Epithelial cell of esophagus (primary cell): ENCODE measurements around the gene IGFLR1.

Source experiments
- DNase-seq: peaks from one replicate; pipeline ENCODE4 v3.0.0; 2010; ENCODE audit warnings: low read depth
- H3K4me3 ChIP-seq: 2 replicates; pipeline ENCODE4 v1.5.1; 2011; ENCODE audit warnings: mild to moderate bottlenecking, low read length, control low read depth
- TF ChIP-seq, protein P1 (sequence below): IDR thresholded peaks from 2 replicates; pipeline ENCODE4 v1.5.1; 2011; ENCODE audit warnings: low read depth, mild to moderate bottlenecking, low read length, control low read depth, inconsistent platforms; ENCODE audit not compliant: insufficient read depth; ENCODE audit errors: missing control alignments

IGFLR1 gene

DNA sequence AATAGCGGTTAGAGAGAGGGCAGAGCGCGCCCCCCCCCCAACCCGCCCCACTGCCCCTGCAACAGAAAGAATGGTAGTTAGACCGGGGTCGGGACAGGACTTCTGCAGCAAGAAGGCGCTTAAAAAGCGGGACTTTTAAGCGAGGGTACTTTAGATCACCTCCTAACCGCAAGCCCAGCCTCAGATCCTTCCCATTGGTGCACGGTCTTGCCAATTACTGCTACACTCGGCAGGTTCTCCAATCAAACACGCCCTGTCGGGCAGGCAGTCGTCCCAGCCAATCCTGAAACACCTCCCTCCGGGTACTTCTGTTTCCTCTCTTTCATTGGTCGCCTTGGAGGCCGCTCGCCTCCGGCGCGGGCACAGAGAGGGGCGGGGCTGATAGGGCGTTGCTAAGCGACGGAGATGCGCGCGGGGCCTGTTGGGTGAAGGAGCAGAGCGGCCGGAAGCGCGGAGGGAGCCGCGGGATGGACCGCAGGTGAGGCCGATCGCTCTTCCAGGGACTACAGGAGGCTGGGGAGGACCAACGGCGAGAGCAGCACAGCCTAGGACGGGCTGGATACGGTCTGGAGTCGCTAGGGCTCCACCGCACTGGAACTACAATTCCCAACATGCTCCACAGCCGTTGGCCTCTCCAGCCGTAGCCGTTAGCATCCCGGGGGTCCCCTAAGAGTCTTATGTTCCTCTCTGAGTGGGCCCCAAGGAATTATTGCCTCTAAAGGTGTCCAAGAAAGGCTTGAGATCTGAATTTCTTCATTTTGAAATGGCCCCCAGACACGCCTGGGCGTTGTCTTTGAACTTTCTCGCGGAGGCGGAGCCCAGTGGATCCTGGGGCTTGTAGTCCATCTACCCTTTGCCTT, 15.7 kb upstream of the IGFLR1 start, which contains the start of gene PROSER3:
PROSER3 (plus strand) TSS at position 428 of the 860 bp plus-strand sequence; CDS start at position 468, 40 bp downstream.
- peak within 1 kb of the TSS; percentile 99 for H3K4me3 ChIP-seq
- DNase-seq, result peak; percentile 100
- TF ChIP-seq, protein P1, sequence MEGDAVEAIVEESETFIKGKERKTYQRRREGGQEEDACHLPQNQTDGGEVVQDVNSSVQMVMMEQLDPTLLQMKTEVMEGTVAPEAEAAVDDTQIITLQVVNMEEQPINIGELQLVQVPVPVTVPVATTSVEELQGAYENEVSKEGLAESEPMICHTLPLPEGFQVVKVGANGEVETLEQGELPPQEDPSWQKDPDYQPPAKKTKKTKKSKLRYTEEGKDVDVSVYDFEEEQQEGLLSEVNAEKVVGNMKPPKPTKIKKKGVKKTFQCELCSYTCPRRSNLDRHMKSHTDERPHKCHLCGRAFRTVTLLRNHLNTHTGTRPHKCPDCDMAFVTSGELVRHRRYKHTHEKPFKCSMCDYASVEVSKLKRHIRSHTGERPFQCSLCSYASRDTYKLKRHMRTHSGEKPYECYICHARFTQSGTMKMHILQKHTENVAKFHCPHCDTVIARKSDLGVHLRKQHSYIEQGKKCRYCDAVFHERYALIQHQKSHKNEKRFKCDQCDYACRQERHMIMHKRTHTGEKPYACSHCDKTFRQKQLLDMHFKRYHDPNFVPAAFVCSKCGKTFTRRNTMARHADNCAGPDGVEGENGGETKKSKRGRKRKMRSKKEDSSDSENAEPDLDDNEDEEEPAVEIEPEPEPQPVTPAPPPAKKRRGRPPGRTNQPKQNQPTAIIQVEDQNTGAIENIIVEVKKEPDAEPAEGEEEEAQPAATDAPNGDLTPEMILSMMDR, result no peak

DNA sequence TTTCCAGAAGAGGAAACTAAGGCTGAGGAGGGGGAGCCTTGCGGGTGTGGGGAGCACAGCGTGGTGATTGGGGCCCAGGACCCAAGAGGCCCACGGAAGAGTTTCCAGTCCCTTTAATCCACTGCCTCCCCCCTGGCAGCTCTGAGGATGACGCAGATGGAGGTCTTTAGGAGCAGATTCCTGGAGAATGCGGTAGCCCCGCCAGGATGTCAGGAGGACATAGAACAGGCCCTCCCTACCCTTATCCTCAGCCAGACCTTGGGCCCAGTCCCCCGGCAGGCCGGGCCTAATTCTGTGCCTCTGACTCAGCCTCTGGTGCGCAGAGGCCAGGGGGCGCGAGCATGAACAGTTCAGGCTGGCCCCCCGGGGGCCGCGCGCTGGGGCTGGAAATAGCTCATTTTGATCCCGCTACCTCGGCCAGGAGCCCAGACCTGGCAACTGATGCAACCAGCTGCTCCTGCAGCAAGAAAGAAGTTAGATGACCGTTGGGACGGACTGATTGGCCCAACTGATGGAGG, 15.0 kb upstream of the IGFLR1 start:
- H3K4me3 ChIP-seq, result peak overlapping the region; percentile 41
- TF ChIP-seq, protein P1, result no peak
- DNase-seq, result no peak

DNA sequence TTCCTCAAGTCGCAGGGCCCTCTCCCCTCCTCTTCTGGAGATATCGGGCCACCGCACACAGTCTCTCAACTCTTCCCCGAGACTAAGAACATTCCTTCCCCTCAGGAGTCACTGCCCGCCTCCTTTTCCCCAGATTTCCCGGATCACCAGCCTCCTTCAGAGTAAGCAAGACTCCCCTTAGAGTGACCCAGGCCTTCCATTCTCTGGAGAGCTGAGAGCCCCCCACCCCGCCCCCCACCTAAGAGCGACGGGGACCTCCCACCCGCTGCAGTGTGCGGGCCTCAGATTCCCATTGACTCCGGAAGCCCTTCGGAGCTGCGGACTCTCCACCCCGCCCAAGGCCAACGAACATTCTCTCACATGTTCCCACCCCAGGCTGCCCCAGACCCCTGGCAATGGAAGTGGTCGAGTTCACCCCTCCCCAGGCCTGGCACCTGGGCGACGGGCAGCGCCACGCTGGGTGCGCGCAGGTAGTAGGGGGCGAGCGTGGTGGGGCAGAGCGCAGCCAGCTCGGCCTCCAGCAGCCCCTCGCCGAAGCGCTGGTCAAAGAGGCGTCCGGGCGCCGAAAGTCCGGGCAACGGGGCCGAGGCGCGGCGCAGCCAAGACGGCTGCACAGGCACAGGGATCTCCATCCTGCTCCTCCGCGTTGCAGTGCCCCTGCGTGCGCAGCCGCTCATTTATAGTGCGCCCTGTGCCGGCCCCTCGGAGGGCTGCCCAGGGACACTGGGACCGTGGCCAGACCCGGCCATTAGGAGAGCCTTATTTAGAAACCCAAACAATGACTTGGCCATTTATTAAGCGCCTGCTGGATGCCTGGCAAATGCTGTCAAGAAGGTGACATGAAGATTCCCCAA, 14.4 kb upstream of the IGFLR1 start, which contains the start of gene HSPB6:
HSPB6 (minus strand) TSS at position 653 of the 854 bp plus-strand sequence; CDS start at position 632, 21 bp downstream.
- TF ChIP-seq, protein P1, result no peak
- peak within 1 kb of the TSS; percentile 99 for H3K4me3 ChIP-seq
- DNase-seq, result no peak

DNA sequence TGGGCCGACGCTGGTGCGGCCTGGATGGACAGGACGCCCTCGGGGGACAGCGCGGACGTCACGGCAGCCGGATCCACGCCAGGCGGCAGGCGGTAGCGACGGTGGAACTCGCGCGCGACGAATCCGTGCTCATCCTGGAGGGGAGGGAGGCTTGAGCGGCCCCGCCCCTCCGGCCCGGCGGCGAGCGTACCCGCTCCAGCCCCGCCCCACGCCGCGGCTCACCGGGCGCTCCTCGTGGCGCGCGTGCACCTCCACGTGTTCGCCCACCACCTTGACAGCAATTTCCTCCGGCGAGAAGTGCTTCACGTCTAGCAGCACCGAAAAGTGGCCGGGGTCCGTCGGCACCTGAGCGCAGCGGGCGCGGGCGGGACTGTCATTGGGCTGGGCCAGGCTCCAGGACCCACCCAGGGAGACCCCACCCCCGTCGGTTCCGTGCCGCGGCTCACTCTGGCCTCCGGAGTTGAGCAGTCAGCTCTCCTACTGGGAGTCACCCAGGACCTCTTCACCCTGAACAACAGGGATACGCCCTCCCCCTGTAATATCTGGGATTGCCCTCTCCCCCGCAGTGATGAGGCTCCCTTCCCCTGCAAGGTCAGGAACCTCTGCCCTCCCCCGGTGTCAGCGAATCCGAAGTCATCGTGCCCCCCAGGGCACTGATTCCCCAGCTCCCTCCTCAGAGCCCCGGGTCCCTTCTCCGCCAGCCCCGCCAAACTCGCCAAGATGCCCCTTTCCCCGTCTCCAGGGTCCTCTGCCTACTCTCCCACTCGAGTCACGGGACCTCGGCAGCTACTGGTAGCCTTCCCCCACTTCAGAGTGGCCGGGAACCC, 13.5 kb upstream of the IGFLR1 start:
- peak; percentile 55 for DNase-seq
- peak overlapping the region; percentile 28 for H3K4me3 ChIP-seq
- TF ChIP-seq, protein P1, result no peak

DNA sequence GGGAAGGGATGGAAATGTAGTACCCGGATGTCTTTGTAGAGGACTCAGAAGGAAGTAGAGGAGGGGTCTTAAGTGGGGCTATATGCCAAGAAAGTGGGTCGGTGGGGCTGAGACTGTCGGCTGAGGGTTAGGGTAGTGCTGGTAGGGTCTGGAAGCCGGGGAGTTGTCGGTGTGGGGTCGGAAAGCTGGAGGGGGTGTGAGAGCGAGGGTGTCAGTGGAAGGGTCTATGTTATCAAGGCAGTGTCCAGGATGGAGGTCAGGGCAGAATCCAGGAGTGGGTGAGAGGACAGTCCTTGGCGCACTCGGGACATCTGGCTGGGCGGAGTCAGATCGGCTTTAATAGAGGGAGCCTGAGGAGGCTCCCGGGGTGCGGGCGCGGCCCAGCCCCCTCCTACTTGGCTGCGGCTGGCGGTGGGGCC, 12.9 kb upstream of the IGFLR1 start:
- DNase-seq, result no peak
- peak overlapping the region; percentile 22 for H3K4me3 ChIP-seq
- TF ChIP-seq, protein P1, result no peak

DNA sequence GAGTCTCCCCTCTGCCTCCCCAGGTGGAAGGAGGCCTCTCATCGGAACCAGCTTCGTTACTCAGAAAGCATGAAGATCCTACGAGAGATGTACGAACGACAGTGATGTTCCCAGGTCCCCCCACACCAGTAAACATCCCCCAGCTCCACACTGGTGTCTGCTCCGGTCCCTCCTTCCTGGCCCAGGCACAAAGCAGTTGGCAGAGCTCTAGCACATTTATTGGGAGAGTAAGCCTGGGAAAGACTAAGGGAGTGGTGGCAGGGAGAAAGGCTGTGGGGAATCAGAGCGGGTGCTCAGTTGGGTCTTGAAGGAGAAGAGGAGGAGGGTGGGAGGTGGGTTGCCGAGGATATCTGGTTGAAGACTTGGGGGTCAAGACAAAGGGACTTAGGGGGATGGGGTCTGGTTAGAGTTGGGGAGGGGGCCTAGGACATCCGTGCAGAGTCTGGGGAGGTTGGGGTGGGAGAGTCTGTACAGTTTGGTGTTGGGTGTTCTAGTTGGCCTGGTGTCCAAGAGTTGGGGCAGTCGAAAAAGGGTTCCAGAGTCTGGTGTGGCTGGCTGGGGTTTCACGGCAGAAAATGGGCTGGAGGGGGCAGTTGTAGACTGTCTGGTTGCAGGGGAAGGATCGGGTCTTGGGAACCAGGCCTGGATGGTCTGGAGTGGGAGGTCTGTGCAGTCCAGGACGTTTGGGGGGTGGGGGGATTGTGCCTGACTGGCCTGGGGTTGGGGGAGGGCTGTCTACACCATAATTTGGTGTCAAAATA, 12.3 kb upstream of the IGFLR1 start:
- H3K4me3 ChIP-seq, result no peak overlapping the region
- no peak for DNase-seq
- TF ChIP-seq, protein P1, result no peak
